HG03060 (cell line): ENCODE results near the gene PC.
A peak's percentile ranks its signal among the peaks of the same experiment; 100 is the strongest.
"Not testable (repeated sequence)": the region's sequence is repeated elsewhere in the genome, so short reads cannot be mapped to it uniquely, and the experiment has no call there.

Source experiments
- ATAC-seq: cut with Tn5 transposase; IDR thresholded peaks from one replicate; pipeline ENCODE4 v1.9.1; 2021; ENCODE audit warnings: low read depth, moderate number of reproducible peaks; ENCODE audit not compliant: unreplicated experiment

PC gene, protein sequence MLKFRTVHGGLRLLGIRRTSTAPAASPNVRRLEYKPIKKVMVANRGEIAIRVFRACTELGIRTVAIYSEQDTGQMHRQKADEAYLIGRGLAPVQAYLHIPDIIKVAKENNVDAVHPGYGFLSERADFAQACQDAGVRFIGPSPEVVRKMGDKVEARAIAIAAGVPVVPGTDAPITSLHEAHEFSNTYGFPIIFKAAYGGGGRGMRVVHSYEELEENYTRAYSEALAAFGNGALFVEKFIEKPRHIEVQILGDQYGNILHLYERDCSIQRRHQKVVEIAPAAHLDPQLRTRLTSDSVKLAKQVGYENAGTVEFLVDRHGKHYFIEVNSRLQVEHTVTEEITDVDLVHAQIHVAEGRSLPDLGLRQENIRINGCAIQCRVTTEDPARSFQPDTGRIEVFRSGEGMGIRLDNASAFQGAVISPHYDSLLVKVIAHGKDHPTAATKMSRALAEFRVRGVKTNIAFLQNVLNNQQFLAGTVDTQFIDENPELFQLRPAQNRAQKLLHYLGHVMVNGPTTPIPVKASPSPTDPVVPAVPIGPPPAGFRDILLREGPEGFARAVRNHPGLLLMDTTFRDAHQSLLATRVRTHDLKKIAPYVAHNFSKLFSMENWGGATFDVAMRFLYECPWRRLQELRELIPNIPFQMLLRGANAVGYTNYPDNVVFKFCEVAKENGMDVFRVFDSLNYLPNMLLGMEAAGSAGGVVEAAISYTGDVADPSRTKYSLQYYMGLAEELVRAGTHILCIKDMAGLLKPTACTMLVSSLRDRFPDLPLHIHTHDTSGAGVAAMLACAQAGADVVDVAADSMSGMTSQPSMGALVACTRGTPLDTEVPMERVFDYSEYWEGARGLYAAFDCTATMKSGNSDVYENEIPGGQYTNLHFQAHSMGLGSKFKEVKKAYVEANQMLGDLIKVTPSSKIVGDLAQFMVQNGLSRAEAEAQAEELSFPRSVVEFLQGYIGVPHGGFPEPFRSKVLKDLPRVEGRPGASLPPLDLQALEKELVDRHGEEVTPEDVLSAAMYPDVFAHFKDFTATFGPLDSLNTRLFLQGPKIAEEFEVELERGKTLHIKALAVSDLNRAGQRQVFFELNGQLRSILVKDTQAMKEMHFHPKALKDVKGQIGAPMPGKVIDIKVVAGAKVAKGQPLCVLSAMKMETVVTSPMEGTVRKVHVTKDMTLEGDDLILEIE

DNA sequence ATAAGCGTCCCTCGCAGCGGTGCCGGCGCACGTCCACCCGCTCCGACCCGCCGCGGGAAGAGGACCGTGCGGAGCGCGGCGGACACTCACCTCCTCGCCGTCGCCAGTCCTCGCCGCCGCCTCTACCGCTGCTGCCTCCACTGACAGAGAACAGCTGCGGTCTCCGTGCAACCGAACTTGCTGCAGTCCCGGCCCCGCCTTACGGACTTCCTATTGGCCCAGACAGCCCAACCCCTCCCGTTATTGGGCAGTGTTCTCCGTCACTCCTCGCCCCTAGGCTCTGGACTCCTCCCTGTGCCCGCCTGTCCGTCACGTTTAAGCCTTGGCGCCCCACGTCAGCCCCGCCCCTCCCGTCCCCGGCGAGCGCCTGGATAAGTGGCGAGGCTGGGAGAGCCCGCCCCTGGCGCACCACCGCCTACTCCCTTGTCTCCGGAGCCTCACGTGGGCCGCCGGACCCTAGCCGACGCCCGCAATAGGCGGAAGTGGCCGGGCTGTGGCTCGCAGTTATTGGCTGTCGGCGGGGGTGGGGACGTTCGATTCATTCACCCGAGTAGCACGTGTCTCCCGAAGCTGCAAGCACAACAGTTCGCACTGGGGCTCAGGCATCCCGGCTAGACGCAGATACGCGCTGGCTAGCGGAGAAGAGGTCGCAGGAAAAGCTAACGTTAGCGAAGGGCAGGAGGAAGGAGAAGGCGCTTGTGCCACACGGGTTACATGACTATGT, at the start of gene PC:
Gene PC, minus strand, starts transcription at position 152 of the 724 bp plus-strand sequence. CDS start 86,224 bp downstream, outside the sequence.
- ATAC-seq: peak; percentile 91

DNA sequence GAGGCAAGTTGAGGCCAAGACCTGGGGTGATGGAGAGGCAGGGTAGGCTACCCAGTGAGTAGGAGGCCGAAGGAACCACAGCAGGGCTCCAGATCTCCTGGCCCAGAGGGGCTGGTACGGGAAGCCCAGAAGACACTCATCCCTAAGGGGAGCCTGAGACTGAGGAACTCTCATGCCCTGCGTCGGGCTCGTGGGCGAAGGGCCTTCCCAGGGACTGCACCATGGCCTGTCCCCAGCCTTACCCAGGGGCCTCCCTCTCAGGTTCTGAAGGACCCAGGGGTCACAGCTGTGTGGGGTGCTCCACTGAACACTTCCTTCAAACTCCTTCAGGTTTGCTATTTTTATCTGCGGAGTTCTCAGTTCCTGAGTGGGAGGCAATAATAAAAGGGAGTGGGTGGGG, 48.9 kb upstream of the PC start:
- ATAC-seq: no peak

DNA sequence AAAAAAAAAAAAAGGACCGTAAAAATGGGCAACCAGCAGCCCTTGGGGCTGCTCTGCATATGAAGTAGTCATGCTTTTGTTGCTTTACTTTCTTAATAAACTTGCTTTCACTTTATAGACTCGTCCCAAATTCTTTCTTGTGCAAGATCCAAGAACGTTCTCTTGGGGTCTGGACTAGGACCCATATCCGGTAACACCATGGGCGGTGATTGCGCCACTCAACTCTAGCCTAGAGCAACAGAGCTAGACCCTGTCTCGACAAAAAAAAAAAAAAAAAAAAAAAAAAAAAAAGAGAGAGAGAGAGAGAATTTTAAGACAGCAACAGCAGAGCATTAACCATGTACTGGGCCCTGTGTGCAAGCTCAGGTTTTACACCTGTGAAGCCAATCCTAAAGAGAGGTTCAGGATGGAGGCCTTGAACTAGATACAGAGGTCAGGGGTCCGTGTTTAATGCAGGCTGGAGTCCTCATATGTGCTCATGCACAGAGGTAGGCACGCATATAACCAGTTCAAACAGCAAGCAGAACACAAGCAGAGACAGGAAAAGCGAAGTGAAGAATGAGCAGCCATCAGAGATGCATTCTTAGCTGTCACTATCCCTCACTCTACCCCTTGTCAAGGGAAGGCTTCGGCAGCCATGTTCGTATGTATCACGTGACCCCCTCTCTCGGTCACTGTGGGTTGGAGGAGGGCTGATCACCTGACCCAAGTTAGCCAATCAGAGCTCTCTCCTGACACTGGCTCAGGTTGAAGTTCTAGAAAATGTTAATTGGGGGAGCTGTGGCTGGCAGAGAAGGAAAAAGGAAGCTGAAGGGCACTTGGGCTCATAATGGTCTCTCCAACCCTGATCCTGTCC, 48.1 kb upstream of the PC start:
- no peak for ATAC-seq

DNA sequence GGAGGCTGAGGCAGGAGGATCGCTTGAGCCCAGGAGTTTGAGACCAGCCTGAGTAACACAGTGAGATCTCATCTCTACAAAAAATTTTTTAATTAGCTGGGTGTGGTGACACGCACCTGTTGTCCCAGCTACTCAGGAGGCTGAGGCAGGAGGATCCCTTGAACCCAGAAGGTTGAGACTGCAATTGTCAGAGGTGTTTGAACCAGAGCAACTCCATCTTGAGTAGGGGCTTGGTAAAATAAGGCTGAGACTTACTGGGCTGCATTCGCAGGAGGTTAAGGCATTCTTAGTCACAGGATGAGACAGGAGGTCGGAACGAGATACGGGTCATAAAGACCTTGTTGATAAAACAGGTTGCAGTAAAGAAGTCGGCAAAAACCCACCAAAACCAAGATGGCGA, 47.0 kb upstream of the PC start:
- ATAC-seq: not testable (repeated sequence)

DNA sequence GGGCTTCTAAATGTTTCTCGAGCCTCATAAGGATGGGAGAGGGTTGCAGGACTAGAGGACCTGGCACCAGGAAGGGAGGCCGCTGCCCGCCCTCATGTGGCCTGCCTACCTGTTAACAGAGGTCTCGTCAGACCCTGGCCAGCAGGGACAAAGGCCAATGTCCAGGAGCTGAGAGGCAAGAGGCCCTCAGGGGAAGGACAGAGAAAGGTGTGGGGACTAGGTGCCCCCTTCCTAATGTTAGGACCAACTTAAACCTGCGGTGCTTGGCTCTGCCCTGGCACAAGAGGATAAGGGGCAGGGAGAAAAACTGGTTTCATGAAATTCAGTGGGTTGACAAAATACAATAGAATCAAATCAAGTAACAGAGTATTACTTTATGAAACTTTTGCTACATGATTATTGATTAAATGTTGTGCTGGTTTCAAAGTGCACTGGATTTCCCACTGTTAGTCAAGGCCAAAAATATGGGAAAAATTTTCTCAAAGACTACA, 44.8 kb upstream of the PC start:
- no peak for ATAC-seq

DNA sequence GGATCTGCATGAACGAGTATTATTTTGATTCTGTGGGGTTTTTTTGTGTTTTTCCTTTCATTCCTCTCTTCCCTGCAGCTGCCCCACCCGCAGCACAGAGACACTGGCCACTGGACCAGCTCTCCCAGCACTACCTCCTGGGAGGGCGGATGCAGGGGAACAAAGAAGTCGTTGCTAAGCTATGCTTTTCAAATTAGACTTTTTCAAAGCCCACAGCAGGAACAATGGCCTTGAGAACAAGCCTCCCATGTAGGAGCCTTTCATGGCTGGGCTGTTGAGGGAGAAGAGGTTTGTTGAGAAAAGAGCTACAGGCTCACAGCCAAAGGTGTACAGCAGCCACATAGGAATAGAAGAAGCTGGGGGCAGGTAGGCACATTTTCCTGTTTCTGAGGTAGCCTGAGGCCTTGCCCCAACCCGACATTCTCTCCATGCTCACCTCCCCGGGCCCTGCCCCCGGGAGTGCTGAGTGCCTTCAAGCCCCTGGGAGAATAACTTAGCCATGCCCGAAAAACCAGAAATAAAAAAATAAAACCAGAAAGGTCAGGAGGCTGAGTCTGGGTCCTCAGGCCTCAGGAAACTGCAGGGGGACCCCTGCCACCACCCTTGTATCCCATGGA, 44.2 kb upstream of the PC start:
- no peak for ATAC-seq

DNA sequence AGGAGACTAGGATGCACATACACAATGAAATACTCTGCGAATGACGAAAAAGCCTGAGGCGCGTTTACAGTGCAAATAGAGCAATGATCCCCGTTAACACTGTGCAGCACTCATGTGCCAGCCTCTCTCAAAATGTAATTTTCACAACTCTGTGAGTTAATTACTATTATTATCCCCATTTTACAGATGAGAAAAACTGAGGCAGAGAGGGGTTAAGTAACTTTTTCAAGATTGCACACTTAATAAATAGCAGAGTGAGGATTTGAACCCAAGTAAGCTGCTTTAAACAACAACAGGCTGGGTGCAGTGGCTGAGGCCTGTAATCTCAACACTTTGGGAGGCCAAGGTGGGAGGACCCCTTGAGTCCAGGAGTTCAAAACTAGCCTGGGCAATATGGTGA, 43.1 kb upstream of the PC start:
- ATAC-seq: no peak

DNA sequence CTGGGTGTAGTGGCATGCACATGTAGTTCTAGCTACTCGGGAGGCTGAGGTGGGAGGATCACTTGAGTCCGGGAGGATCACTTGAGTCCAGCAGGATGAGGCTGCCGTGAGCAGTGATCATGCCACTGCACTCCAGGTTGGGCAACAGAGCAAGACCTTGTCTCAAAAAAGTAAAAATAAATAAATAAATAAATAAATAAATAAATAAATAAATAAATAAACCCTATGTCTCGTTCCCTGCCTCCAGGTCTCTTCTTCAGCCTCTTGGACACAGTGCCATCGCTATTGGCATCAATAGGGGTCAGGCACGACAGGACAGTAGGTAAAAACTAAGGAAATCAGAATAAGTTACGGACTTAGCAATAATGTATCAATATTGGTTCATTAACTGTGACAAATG, 41.4 kb upstream of the PC start:
- no peak for ATAC-seq

DNA sequence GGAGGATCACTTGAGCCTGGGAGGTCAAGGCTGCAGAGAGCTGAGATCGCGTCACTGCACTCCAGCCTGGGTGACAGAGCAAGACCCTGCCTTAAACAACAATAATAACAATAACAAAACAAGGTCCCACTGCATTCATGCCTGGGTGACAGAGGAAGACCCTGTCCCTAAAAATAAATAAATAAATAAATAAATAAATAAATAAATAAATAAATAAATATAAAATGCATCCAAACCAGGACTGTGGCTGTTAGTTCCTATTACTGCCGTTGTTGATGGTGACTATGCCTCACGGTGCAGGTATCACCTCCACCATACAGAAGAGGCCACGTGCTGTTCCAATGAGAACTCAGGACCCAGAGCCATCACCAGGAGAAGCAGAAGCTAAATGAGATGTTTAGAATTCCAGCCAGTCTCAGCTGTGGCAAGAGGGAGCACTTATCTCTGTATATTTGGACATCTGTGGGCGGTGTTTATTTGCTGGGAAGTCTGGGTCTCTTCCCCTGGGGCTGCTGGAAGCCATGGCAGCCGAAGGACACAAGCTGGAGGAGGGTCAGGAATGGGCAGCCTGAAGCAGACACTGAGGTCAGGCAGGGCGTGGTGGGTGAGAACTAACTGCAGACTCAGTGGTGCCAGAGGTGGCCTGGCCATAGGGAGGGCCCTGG, 38.6 kb upstream of the PC start:
- ATAC-seq: no peak

DNA sequence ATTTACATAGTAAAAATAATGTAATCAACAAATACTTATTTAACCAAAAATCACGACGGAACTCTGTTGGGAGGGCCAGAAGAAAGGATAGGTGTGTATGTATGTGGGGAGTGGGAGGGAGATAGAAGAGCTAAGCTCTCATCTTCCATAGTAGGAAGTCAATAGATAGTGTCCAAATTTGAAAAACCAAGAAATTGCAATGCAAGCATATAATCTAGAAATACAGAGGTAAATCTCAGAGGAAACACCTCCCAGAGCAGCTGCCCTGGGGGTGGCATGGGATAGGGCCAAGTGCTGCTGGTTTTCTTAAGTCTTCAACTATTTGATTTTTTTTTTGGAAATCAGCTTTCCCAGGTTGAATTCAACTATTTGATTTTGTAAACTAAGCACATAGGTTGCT, 33.9 kb upstream of the PC start:
- ATAC-seq: no peak

DNA sequence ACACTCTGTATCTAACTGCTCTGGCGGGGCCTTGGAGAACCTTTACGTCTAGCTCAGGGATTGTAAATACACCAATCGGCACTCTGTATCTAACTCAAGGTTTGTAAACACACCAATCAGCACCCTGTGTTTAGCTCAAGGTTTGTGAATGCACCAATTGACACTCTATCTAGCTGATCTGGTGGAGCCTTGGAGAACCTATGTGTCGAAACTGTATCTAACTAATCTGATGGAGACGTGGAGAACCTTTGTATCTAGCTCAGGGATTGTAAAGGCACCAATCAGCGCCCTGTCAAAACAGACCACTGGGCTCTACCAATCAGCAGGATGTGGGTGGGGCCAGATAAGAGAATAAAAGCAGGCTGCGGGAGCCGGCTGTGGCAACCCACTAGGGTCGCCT, 31.2 kb upstream of the PC start:
- ATAC-seq: not testable (repeated sequence)

DNA sequence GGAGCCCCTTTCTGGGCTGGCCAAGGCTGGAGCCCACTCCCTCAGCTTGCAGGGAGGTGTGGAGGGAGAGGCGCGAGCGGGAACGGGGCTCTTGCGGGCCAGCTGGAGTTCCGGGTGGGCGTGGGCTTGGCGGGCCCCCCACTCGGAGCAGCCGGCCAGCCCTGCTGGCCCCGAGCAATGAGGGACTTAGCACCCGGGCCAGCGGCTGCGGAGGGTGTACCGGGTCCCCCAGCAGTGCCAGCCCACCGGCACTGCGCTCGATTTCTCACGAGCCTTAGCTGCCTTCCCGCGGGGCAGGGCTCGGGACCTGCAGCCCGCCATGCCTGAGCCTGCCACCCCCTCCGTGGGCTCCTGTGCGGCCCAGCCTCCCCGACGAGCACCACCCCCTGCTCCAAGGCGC, 30.6 kb upstream of the PC start:
- ATAC-seq: not testable (repeated sequence)

DNA sequence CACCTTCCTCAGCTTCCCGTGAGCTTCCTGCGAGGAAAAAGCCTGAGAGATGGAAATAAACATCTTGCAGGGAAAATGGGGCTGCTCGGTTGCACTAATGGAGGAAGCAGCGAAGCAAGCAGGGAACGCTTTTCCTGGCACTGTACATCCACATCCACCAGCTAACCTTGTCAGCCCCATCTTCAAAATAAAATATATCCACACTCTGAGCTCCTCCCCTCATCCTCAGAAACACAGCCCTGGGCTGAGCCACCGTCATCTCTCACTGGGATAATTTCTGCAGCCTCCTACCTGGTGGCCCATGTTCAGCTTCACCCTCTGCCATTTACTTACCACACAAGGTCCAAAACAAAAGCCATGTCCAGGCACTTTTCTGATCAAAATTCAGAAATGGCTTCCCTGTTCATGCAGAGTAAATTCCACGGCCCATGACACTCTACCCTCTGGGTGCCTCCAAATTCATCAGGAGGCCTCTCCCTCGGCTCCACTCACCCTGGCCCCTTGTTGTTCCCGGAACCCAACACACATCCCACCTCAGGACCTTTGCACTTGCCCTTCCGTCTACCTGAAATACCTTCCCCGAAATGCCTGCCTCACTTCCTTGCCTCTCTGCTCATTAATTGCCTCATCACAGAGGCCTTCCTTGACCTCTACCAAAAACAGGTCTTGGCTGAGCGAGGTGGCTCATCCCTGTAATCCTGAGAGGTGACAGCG, 29.9 kb upstream of the PC start:
- no peak for ATAC-seq

DNA sequence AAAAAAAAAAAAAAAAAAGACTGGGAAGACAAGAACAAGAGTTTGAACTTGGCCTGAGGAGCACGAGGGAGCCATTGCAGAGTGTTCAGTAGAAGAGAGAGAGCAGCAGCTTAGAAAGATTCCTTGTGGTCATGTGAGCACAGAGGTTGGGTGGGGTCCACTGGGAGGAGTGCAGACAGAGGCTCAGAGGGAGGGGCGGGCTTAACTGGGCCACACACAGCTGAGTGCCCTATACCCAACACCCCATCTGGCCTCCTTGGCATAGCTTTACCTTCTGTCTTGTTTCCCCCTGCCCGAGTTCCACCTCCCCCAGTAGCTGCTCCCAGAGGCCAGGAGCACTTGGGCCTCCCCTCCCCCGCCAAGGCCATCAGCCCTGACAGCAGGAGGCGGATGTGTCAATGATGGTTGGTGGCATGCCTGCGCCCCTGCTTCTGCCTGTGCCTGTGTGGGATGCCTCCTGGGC, 29.0 kb upstream of the PC start:
- ATAC-seq: no peak

DNA sequence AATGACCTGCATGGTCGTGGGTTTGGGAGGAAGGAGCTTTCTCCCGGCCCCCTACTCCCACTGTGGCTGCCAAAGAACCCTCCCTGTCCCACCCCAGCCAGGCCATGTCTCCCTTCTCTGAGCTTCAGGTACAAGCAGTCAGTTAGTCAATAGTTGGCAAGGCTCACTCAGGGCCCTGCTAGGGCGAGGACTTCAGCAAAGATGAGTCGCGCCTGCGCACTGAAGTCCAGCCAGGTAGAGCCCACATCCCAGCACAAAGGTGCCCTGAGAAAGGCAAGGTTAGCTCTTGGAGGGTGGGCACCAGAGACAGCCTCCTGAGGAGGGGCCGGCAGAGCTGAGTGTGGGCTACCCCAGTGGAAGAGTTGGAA, 28.0 kb upstream of the PC start:
- ATAC-seq: no peak

DNA sequence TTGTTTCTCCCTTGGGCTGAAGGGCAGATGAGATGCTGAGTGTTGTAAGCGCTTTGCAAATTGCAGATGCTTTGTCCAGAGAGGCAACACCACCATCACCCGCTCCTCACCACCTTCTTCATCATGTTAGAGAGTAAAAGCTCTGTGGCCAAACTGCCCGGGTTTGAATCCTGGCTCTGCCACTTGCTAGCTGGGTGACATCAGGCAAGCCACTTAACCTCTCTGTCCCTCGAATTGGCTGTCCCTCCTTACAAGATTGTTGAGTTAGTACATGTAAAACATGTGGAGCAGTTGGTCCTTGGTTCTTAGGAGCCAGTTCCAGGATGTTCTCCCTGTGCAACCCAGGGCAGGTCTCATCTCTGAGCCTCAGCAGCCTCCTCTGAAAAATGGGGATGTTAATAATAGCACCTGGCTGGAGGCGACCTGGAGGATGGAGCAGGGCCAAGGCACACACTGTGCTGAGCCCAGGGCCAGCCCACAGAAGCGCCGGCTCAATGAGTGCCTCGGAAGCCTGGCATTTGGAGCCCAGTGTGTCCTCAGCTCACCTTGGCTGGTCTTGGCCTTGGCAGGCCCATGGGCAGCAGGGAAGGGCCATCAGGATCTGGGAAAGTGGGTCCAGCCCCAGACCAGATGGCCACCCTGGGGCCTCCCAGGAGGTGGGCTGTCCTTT, 27.5 kb upstream of the PC start:
- ATAC-seq: no peak

DNA sequence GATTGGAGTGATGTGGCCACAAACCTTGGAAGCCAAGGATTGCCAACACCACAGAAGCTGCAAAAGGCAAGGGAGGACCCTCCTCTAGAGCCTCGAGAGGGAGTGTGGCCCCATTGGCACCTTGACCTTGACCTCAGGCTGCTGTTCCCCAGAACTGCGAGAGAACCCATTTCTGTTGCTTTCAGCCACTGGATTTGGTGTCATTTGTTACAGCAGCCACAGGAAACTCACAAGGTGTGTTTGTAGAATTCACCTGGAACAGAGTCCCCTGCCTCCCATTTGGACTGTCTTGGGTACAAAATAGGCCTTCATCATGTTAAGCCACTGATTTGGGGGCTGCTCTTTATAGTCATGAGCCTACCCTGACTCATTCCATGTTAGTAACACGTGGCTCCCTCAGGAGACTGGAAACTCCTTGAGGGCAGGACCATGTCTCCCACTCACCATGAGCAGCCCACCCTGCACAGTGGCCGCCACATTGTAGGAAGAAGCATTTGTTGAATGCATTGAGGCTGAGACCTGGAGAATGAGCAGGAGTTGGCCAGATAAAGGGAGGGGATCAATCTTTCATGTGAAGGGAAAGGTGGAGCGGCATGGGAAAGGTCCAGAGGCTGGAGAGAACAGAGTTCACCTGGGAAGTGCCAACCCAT, 25.2 kb upstream of the PC start:
- no peak for ATAC-seq
